Measurements from ENCODE around the gene RYR1.

Gene RYR1

DNA sequence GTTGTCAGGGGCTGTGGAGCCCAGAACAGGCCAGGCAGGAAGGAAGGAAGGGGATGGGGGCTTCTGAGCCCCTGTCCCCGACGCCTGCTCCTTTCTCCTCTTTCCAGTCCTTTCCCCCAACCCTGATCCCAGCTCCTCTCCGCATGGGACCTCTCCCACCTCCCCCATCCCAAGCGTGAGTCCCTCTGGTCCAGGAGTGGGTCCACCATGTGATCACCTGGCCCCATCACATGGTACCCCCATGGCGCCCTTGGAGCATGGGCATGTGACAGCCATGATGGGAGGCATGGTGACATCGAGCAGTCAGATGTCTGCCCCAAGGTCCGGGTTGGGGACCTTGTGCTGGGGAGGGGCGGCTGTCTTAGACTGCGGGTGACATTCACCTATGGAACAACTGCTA is 9.2 kb downstream of the RYR1 start:
- Histone ChIP-seq H3K27ac (ENCODE audit: low read depth, low read length) (no peak overlapping the region), H3K36me3 (ENCODE audit: control insufficient read depth, insufficient read depth, low read length) (no peaks in the 10 kb centered on the region), H3K4me1 (ENCODE audit: control insufficient read depth, insufficient read depth, low read length) (no peaks in the 10 kb centered on the region), H3K27me3 (ENCODE audit: control insufficient read depth, insufficient read depth, low read length) (peaks cover 7% of the 10 kb centered on the region), H3K9ac (ENCODE audit: low read length) (no peak overlapping the region), H3K4me3 (ENCODE audit: low read length) (no peak overlapping the region)

DNA sequence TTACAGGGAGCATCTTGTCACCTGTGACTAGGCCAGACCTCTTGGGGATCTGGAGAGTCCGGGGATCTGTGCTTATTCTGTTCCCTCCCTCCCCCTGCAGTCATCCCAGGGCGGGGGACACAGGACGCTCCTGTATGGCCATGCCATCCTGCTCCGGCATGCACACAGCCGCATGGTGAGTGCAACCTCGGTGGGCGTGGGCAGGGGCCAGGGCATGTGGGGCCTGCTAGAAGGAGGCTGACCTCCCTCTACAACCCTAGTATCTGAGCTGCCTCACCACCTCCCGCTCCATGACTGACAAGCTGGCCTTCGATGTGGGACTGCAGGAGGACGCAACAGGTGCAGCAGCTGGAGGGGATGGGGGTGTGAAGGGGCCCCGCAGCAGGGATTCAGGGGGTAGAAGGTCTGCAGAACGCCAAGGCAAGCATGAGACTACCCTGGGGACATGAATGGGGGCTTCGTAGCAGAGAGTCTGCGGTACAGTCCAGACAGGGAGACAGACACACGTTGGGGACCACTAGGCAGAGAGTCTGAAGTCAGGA is 10.0 kb downstream of the RYR1 start:
- Histone ChIP-seq H3K9ac (ENCODE audit: low read length) (no peak overlapping the region), H3K27me3 (ENCODE audit: control insufficient read depth, insufficient read depth, low read length) (peaks cover 7% of the 10 kb centered on the region), H3K36me3 (ENCODE audit: control insufficient read depth, insufficient read depth, low read length) (no peaks in the 10 kb centered on the region), H3K4me1 (ENCODE audit: control insufficient read depth, insufficient read depth, low read length) (no peaks in the 10 kb centered on the region), H3K4me3 (ENCODE audit: low read length) (no peak overlapping the region), H3K27ac (ENCODE audit: low read depth, low read length) (no peak overlapping the region)

DNA sequence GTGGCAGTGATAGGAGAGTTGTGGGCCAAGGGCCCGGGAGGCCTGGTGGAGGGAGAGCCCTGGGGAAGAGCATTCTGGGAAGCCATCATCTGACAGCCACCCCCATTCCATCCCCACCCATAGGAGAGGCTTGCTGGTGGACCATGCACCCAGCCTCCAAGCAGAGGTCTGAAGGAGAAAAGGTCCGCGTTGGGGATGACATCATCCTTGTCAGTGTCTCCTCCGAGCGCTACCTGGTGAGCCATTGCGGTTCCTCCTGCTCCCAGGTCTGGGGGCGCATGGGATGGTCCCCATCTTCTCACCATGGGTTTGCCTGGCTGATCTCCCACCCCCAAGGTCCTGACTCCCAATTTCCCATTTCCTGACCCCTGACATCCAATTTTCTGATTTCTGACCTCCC is 10.5 kb downstream of the RYR1 start:
- peaks cover 7% of the 10 kb centered on the region for H3K27me3 ChIP-seq (ENCODE audit: control insufficient read depth, insufficient read depth, low read length)
- H3K36me3 ChIP-seq (ENCODE audit: control insufficient read depth, insufficient read depth, low read length), result no peaks in the 10 kb centered on the region
- no peak overlapping the region for H3K27ac ChIP-seq (ENCODE audit: low read depth, low read length)
- H3K4me1 ChIP-seq (ENCODE audit: control insufficient read depth, insufficient read depth, low read length), result no peaks in the 10 kb centered on the region
- no peak overlapping the region for H3K9ac ChIP-seq (ENCODE audit: low read length)
- H3K4me3 ChIP-seq (ENCODE audit: low read length), result no peak overlapping the region

DNA sequence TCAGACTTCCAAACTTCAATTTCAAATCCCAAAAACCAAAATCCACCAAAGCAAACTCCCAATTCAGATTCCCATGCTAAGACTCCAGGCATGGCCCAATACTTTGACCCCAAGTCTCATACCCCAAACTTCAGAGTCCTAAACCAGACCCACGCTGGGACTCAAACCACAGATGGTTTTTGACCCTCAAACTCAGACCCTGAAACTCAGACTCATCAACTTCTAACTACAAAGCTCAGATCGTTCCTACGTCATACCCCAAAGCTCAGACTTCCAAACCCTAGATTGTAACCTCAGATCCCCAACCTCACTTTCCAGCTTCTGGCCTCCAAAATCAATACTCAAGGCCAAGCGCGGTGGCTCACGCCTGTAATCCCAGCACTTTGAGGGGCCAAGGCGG is 11.9 kb downstream of the RYR1 start:
- Histone ChIP-seq H3K9ac (ENCODE audit: low read length) (no peak overlapping the region), H3K27ac (ENCODE audit: low read depth, low read length) (no peak overlapping the region), H3K27me3 (ENCODE audit: control insufficient read depth, insufficient read depth, low read length) (peaks cover 7% of the 10 kb centered on the region), H3K4me3 (ENCODE audit: low read length) (no peak overlapping the region), H3K36me3 (ENCODE audit: control insufficient read depth, insufficient read depth, low read length) (no peaks in the 10 kb centered on the region), H3K4me1 (ENCODE audit: control insufficient read depth, insufficient read depth, low read length) (no peaks in the 10 kb centered on the region)

DNA sequence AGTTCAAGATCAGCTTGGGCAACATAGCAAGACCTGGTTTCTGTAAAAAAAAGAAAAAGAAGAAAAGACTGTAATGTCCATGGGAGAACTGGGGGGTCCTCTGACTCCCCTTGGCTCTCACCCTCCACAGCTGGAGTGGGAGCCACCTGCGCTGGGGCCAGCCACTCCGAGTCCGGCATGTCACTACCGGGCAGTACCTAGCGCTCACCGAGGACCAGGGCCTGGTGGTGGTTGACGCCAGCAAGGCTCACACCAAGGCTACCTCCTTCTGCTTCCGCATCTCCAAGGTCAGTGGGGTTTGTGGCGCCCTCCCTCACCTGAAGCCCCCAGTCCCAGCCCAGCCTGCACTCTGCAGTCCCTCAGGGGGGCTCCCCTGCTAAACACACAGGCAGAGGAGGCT is 14.7 kb downstream of the RYR1 start:
- no peak overlapping the region for H3K27ac ChIP-seq (ENCODE audit: low read depth, low read length)
- no peak overlapping the region for H3K9ac ChIP-seq (ENCODE audit: low read length)
- H3K27me3 ChIP-seq (ENCODE audit: control insufficient read depth, insufficient read depth, low read length), result no peaks in the 10 kb centered on the region
- no peaks in the 10 kb centered on the region for H3K4me1 ChIP-seq (ENCODE audit: control insufficient read depth, insufficient read depth, low read length)
- no peaks in the 10 kb centered on the region for H3K36me3 ChIP-seq (ENCODE audit: control insufficient read depth, insufficient read depth, low read length)
- no peak overlapping the region for H3K4me3 ChIP-seq (ENCODE audit: low read length)

DNA sequence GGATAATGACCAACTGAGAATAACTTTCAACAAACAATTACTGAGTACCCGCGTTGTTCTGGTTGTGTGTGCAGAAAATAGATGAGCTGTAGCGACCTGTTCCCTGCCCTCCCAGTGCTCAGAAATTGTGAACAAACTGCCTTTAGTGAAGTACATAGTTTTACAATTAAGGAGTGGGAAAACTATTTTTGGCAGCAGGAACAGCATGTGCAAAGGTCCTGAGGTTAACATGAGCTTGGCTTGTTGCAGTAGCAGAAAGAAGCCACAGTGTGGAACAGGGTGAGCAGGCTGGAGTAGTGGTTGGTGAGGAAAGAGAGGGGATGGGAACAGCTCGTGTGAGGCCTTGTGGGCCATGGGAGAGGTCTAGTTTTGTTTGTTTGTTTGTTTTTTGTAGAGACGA is 16.0 kb downstream of the RYR1 start:
- Histone ChIP-seq H3K4me1 (ENCODE audit: control insufficient read depth, insufficient read depth, low read length) (no peaks in the 10 kb centered on the region), H3K27me3 (ENCODE audit: control insufficient read depth, insufficient read depth, low read length) (no peaks in the 10 kb centered on the region), H3K36me3 (ENCODE audit: control insufficient read depth, insufficient read depth, low read length) (no peaks in the 10 kb centered on the region), H3K9ac (ENCODE audit: low read length) (no peak overlapping the region), H3K4me3 (ENCODE audit: low read length) (no peak overlapping the region), H3K27ac (ENCODE audit: low read depth, low read length) (no peak overlapping the region)

DNA sequence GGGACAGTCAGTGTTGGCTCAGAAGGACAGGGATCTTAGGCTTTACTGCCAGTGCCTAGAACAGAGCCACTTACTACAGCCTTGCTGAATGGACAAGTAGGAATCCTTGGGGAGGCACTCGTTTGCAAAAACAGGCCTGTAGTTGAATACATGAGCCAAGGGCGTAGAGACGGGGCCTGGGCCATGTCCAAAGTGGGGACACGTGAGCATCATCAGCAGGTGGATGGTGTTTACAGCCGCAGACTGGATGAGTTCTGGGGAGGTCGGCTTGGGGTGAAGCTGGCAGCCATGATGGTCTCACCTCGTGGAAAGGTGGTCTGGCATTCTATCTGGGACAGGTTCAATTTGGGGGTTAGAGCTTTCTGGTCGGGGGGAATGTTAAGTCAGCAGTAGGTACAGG is 17.5 kb downstream of the RYR1 start:
- H3K36me3 ChIP-seq (ENCODE audit: control insufficient read depth, insufficient read depth, low read length), result no peaks in the 10 kb centered on the region

DNA sequence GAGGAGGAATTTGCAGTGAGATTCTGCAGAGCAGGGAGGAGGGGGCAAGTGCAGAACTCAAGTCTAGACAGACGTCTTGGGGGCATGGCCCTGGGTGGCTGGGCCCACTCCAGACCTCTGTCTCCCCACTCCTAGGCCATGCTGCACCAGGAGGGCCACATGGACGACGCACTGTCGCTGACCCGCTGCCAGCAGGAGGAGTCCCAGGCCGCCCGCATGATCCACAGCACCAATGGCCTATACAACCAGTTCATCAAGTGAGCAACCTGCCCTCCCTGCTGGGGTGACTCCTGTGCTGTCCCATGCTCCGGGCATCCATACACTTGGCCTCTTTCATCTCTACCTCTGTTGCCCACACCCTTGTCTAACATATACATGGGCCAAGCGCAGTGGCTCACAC is 18.1 kb downstream of the RYR1 start:
- Histone ChIP-seq H3K27ac (ENCODE audit: low read depth, low read length) (no peak overlapping the region), H3K27me3 (ENCODE audit: control insufficient read depth, insufficient read depth, low read length) (no peaks in the 10 kb centered on the region), H3K4me1 (ENCODE audit: control insufficient read depth, insufficient read depth, low read length) (no peaks in the 10 kb centered on the region), H3K9ac (ENCODE audit: low read length) (no peak overlapping the region), H3K4me3 (ENCODE audit: low read length) (no peak overlapping the region), H3K36me3 (ENCODE audit: control insufficient read depth, insufficient read depth, low read length) (no peaks in the 10 kb centered on the region)

More for the DNA sequence above, 17.5 kb downstream of the RYR1 start:
- H3K27ac ChIP-seq (ENCODE audit: low read depth, low read length), result no peak overlapping the region
- no peak overlapping the region for H3K9ac ChIP-seq (ENCODE audit: low read length)
- H3K4me1 ChIP-seq (ENCODE audit: control insufficient read depth, insufficient read depth, low read length), result no peaks in the 10 kb centered on the region
- no peaks in the 10 kb centered on the region for H3K27me3 ChIP-seq (ENCODE audit: control insufficient read depth, insufficient read depth, low read length)
- no peak overlapping the region for H3K4me3 ChIP-seq (ENCODE audit: low read length)

DNA sequence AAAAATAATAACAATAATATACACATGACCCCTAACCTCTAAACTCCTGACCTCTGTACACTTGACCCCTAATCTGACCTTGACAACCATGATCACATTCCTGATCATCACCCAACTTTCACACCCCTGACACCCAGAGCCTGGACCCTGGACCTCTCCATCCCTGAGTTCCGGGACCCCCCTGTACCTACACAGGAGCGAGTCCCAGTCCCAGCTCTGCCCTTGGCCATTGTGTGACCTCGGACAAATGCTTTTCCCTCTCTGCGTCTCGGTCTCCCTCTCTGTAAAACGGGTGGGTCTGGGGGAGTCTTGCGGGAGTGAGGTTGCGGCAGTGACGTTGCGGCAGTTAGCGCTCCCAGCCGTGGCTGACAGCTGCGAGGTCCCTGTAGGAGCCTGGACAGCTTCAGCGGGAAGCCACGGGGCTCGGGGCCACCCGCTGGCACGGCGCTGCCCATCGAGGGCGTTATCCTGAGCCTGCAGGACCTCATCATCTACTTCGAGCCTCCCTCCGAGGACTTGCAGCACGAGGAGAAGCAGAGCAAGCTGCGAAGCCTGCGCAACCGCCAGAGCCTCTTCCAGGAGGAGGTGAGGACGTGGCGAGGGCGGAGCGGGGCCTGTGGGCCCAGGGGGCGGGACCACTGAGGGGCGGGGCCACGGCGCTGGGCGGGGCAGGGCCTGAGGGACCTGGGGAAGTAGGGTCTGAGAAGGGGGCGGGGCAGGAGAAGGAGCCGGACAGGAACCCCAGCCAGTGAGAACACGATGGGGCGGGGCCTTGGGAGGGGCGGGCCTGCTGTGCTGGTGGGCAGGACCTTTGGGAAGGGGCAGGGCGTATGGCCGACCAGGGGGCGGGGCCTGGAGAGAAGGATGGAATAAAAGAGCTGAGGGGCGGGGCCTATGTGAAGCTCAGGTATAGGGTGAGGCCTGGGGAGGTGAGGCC is 19.2 kb downstream of the RYR1 start:
- H3K9ac ChIP-seq (ENCODE audit: low read length), result no peak overlapping the region
- H3K27ac ChIP-seq (ENCODE audit: low read depth, low read length), result no peak overlapping the region
- no peaks in the 10 kb centered on the region for H3K36me3 ChIP-seq (ENCODE audit: control insufficient read depth, insufficient read depth, low read length)
- H3K4me1 ChIP-seq (ENCODE audit: control insufficient read depth, insufficient read depth, low read length), result no peaks in the 10 kb centered on the region
- no peak overlapping the region for H3K4me3 ChIP-seq (ENCODE audit: low read length)
- H3K27me3 ChIP-seq (ENCODE audit: control insufficient read depth, insufficient read depth, low read length), result no peaks in the 10 kb centered on the region

DNA sequence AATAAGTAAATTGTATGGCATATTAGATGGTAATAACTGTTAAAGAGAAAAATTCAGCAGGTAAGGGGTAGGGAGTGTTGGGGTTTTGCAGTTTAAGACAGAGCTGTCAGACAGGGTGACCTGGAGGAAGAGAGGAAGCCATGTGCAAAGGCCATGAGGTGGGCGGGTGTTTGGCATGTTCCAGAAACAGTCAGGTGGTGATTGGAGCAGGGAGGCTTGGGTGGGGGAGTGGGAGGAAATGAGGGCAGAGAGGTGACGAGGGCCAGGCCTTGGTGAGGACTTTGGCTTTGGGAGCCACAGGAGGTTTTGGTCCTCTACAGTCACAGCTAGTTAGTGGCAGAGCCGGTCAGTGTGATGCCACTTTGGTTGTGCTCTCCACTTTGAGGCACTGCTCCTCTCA is 20.1 kb downstream of the RYR1 start:
- no peak overlapping the region for H3K9ac ChIP-seq (ENCODE audit: low read length)
- no peak overlapping the region for H3K4me3 ChIP-seq (ENCODE audit: low read length)
- H3K27ac ChIP-seq (ENCODE audit: low read depth, low read length), result no peak overlapping the region
- H3K4me1 ChIP-seq (ENCODE audit: control insufficient read depth, insufficient read depth, low read length), result no peaks in the 10 kb centered on the region
- no peaks in the 10 kb centered on the region for H3K36me3 ChIP-seq (ENCODE audit: control insufficient read depth, insufficient read depth, low read length)
- H3K27me3 ChIP-seq (ENCODE audit: control insufficient read depth, insufficient read depth, low read length), result no peaks in the 10 kb centered on the region

DNA sequence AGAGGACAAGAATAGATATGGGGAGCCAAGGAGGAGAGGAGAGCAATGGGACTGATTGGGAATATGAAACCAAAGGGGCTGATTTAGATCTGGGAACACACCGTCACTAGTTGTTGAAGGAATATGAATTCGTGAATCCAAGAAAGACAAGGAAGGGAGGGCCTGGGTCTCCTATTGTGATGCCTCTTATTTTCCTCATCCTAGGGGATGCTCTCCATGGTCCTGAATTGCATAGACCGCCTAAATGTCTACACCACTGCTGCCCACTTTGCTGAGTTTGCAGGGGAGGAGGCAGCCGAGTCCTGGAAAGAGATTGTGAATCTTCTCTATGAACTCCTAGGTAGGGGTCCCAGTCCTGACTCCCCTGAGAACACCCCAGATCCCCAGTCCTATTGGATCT is 21.5 kb downstream of the RYR1 start:
- Histone ChIP-seq H3K27me3 (ENCODE audit: control insufficient read depth, insufficient read depth, low read length) (no peaks in the 10 kb centered on the region), H3K9ac (ENCODE audit: low read length) (no peak overlapping the region), H3K36me3 (ENCODE audit: control insufficient read depth, insufficient read depth, low read length) (no peaks in the 10 kb centered on the region), H3K27ac (ENCODE audit: low read depth, low read length) (no peak overlapping the region), H3K4me1 (ENCODE audit: control insufficient read depth, insufficient read depth, low read length) (no peaks in the 10 kb centered on the region), H3K4me3 (ENCODE audit: low read length) (no peak overlapping the region)

DNA sequence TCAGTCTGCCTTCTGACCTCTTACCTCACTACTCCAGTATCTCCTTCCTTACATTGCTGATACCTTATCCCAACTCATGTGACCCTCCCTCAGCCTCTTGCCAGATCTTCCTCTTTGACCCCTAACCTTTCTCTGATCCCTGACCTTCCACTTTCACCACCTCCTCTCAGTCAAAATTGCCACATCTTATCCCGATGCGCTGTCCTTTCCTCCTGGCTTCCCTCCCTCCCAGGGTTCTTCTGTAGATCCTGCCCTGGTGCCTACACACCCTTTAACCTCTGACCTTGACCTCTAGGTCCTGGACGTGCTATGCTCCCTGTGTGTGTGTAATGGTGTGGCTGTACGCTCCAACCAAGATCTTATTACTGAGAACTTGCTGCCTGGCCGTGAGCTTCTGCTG is 23.7 kb downstream of the RYR1 start:
- Histone ChIP-seq H3K27me3 (ENCODE audit: control insufficient read depth, insufficient read depth, low read length) (no peaks in the 10 kb centered on the region), H3K9ac (ENCODE audit: low read length) (no peak overlapping the region), H3K4me3 (ENCODE audit: low read length) (no peak overlapping the region), H3K27ac (ENCODE audit: low read depth, low read length) (no peak overlapping the region), H3K36me3 (ENCODE audit: control insufficient read depth, insufficient read depth, low read length) (no peaks in the 10 kb centered on the region), H3K4me1 (ENCODE audit: control insufficient read depth, insufficient read depth, low read length) (no peaks in the 10 kb centered on the region)

All from rectal smooth muscle tissue (tissue), 1 donor.